ENCODE data around the gene GPS1. TPM values are rescaled to one million over a fixed set of nuclear protein-coding genes. Genes with fewer than 3 reads are reported as not detected.

Gene GPS1
- total RNA-seq, 1 experiment from 2014 or later: 84.0 TPM

DNA sequence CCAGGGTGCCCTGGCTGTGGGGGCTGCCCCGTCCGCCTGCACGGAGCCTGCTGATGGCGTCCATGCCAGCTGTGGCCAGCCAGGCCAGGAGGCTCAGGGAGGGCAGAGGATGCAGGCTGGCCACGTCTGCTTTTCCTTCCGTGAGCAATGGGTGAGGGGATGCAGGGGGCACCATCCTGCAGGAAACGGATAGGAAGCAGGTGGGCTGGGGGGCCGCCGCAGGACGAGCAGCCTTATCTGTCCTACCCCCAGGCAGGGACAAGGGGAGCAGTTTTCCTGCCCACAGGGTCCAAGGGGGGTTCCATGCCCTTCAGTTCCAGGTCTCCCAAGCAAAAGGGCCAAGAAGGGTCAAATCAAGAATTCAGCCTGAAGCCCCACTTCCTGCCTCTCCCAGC lies 7.2 kb downstream of the GPS1 start:
- no peak for DNase-seq (ENCODE audit: low read depth)

DNA sequence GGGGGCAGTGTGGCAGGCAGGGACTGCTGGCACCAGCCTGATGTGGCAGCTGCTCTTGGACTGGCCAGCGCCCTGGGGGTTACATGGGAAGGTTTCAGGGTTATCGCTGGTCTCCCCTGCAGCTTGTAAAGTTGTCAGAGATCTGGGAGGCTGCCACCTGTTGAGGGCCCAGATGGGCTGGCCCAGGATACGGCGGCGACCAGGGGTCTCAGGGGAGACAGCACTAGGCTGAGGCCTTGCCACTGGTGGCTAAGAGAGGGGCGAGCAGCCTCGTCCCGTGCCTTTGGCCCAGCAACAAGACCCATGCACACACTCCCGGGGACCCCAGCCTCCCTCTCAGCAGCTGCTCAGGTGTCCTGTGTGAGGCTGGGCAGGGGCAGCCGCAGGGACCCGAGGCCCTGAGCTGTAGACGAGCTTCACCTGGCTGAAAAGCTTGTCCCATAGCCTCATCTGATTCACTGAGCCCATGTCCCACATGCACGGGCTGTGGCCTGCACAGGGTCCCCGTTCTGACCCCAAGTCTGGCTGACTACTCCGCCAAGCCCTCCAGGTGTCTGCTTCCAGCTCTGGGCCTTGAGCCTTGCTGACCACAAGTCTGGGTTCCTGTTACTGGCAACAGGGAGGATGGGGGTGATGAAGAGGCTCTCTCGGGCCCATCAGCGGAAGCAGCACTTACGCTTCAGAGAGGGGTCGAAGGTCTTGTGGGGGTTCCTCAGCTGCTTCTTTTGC lies 7.7 kb downstream of the GPS1 start:
- no peak for DNase-seq (ENCODE audit: low read depth)

DNA sequence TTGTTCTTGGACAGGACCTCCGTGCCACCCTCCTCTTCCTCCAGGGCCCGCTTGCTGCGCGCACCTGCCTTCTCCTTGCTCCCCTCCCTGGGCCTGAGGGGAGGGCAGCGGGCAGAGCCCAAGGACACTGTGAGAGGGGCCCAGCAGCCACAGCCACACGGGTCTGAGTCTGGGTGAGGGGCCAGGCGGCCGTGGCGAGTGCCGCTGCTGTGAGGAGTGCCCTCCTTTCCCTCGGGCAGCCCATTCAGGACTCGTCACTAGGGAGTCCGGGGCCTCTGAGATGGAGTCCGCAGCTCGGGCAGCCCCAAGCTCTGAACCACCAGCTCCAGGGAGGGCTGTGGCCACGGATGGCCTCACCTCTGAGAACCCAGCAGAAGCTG lies 8.3 kb downstream of the GPS1 start:
- no peak for DNase-seq (ENCODE audit: low read depth)

DNA sequence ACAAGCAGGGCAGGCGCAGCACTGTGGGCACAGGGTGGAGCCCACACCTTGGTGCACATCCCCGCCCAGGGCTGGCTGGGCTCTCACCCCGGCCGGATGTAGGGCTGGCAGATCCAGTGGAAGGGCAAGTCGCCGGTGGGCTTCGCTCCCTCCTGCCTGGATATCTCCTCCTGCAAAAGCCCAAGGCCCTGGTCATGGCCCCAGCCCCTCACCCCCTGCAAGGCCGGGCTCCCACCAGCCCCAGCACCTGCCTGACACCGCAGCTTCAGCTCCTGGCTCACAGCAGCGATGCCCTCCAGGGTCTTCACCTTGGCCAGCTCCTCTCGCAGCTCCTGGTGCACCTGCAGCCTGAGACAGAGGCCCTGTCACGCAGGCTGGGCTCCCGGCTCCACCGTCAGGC lies 8.9 kb downstream of the GPS1 start:
- no peak for DNase-seq (ENCODE audit: low read depth)

DNA sequence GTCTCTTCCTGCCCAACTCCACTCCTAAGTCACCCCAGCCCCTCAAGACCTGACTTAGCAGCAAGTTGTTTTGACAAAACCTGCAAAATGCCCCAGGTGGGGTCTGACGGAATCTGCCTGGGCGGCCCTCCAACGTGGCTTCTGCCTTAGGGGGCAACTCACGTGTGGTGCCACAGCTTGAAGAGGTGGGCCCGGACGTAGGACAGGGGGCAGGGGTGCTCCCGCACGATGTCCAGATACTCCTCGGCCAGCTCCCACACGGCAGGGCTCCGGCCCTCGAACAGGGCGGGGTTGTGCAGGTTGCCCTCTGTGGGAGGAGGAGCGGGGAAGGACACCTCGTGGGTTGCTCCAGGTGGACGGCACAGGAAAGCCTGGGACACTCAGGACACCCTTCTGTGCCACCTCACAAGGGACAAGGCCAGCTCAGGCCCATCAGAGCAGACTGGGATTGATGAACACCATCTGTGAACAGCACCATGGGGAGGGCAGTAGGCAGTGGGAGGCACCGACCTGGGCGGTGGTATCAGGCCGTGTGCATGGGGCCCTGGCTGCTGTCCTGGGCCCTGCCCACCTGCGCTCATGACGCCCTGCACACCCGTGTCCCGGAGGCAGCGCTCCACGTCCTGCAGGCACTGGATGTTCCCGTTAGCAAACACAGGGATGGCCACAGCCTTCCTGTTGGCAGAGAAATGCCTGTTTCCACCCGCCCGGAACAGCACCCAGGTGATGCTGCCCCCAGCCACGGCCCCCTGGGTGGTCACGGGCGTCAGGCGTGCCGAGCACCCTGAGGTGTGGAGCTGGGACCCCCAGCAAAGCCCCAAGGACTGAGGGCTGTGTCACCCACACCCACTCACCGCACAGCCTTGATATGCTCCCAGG lies 9.6 kb downstream of the GPS1 start:
- no peak for DNase-seq (ENCODE audit: low read depth)

DNA sequence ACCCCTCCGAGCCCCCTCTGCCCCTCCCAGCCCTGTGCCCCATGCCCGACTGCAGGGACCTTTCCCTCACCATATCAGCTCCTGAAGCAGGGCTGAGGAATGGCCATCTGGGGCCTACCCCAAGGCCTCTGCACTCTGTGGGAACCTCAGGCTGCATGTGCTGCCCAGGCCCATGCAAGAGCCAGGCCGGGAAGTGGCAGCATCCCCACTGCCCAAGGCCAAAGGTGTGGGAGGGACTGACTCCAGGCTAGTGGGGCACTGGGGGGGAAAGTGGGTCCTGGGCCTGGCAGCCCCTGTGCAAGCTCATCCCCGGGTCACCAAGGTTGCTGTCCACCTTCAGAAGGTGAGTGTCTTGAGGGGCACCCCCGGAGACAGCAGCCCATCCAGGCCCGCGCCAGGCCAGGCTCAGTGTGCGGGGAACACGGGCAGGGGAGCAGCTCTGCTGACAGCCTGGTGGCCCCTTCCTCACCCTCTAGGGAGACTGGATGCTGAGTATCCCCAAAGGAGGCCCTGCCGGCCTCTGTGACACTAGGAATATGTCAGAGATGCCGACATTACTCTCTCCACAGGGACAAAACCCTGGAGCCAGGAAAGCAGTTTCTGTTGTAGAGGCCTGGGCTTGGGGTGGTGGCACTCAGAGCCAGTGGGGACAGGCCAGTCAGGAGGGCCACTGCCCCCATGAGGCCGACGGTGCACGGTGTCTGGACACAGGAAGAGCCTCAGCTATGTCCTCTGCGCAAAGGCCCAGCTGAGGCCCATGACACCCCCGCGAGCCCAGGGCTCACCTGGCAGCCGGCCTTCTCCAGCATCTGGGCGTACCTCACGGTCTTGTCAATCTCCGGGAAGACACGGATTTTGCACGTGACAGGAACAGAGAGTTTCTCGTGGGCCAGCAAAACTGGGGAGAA lies 10.6 kb downstream of the GPS1 start:
- no peak for DNase-seq (ENCODE audit: low read depth)

DNA sequence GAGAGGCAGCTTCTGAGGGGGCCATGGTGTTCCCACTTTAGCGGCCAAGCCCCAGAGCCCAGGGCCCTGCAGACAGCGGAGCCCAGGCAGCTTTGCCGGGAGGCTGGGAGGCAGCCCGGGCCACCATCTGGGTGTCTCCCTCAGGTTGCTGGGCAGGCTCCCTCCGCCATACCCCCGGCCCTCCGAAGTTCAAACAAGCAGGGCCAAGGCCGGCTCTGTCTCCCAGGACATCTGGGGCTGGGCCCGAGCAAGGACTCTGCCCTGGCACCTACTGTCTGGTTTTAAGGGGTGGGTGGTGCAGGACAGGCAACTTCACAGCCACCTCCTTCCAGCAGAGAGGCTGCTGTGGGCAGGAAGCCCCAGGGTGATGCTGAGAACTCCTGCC lies 11.3 kb downstream of the GPS1 start:
- no peak for DNase-seq (ENCODE audit: low read depth)

DNA sequence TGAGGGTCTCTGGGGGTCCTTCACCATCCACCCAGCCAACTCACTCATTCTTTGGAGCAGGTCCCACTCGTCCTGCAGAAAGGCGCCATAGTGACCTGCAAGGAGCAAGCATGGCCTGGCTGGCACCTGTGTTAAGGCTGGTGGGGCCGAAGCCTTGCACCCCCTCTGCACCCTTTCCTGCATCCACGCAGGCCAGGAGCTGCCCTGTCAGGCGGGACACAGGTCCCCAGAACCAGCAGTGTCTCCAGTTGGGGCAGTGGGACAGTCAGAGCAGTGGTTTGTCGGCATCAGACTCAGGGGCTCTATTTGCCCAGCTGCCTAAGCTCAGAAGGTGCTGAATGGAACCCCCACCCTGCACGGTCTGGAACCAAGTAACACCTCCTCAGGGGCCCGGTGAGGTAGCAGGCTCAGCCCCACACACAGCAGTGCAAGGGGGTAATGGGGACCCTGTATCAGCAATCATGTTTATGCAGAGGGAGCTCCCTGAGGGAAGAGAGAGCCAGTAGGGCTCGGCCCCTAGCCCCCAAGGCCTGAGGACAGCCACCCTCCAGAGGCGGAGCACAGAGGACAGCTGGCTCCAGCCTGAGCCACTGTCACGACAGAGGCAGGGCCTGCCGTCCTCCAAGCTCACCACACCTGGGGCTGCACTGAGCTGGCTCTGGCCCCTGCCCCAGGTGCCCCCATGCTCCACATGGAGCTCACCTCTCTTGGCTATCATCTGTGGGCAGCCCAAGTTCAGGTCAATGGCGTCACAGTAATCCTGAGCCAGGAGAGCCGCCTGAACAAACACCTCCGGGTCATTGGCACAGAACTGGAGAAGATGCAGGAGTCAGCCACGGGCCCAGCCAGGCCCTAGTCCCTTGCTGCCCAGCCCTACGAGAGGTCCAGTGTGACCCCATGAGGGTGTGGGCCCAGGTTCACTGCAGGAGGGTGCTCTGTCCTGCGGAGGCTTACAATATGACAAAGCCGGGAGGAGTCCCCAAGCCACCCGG lies 12.0 kb downstream of the GPS1 start:
- no peak for DNase-seq (ENCODE audit: low read depth)

DNA sequence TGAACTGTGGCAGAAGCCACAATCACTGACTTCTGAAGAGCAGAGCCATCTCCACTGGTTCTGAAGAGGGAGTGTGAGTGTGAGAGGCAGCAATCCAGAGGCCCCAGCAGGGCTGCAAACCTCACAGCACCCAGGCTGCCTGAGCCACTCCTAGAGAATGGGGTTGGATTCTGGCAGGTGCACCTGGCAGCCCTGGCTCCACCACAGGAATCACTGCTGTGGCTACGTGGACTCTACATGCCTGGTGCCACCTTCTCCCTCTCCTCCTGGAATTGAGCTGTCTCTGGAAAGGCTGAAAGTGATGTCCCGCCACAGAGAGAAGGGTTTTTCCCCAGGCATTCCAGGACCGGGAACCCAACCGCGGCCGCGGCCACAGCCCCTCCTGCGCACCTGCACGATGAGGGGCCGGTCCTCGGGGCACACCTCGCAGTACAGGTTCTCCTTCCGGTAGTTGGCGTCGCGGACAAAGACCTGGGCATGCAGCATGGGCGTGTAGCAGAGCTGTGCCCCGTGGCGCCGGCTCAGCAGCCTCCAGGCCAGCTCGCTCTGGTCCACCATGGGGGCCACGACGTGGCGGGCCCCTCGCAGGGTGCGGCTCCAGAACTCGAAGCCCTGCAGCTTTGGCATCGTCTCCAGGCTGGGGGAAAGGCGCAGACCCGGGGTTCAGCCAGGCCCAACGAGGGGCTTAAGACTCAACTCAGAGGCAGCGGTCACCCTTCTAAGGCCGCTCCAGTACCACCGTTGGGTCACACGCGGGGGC lies 12.9 kb downstream of the GPS1 start:
- DNase-seq (ENCODE audit: low read depth): no peak

DNA sequence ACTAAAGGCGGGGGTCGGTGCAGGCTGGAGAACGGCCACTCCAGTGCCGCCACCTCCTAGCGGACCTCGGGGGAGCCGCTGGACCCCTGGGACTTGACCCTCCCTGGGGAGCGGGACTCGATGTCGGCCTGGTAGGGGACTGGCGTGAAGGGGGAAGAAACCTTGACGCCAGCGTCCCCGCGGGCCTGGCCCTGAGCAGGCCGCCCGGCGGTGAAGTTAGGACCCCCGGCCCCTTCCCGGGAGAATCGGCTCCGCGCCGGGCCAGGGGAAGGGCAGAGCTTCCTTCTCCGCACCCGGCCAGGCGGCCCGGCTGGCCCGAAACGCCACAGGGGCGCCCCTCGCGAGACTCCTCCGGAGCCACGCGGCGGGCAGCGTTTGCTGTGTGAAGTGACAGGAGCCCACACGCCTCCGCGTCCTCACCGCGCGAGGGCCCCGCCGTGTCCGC lies 13.5 kb downstream of the GPS1 start:
- peak; percentile 23 for DNase-seq (ENCODE audit: low read depth)

DNA sequence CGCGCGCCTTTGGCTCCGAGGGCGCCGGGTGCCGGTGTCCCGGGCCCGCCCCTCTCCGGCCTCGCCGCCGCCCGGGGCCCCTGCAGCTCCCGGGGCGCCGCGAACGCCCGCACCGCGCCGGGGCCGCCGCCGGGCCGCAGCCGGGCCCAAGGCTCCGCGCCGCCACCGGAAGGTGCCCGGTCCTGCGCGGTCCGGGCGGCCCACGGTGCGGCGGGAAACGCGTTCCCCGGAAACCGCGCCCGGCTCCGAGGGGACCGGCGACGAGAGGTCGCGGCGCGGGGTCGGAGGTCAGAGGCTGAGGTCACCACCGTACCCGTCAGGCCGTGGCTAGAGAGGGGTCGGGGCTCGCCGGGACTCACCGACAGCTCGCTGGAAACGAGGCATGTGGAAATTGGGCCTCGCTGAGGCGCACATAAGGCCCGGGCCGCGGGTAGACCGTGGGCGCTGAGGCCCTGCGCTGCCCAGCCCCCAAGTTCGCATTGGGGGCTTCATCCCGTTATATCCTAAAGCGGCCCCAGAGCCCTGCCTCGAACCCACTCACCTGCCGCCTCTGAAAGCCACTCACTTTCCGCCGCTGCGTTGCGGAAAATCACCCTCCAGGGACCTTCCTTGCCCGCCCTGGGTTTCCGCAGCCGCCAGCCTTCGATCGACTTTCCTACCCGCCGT lies 14.1 kb downstream of the GPS1 start, which contains the start of gene DUS1L:
TSS of gene DUS1L (minus strand) at position 167 of the 666 bp plus-strand sequence. CDS start 745 bp downstream, outside the sequence.
- peak; percentile 43 for DNase-seq (ENCODE audit: low read depth)

DNA sequence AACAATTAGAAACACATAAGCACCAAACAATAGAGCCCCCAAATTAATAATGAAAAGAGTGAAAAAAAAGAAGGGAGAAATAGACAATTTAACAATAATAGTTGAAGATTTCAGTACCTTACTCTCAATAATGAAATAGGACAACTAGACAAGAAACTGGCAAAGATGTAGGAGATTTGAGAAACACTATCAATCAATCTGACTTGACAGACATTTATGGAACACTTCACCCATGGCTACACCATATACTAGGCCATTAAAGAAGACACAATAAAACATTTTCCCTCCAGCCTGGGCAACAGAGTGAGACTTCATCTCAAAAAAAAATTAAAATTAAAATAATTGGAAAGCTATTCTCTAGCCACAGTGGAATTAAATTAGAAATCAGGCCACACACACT lies 18.9 kb downstream of the GPS1 start:
- no peak for DNase-seq (ENCODE audit: low read depth)

DNA sequence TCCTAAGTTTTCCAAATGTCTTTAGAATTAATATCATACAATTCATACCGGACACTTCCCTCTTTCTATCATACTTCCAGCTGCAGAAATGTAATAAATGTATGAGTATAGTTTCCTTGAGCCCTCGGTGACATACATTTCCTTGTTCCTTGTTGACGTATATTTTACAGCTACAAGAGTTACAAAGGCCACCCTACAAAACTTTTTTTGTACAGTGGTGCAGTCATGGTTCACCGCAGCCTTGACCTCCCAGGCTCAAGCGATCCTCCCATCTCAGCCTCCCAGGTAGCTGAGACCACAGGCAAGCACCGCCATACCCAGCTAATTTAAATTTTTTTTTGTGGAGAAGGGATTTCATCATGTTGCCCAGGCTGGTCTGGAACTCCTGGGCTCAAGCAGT lies 21.1 kb downstream of the GPS1 start:
- DNase-seq (ENCODE audit: low read depth): no peak

DNA sequence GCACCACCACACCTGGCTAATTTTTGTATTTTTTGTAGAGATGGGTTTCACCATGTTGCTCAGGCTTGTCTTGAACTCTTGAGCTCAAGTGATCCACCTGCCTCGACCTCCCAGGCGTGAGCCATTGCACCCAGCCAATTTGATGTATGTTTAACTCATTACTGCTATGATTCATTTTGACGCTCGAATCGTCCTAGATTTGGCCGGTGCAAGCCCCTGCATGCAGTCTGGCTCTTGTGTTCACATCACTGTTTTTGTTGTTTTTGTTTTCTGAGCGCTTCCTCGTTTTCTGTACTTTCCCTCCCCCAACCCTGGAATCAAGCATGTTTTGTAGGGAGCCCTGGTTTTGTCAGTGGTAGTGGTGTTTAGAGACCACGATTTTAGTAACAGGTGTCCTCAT lies 21.7 kb downstream of the GPS1 start:
- no peak for DNase-seq (ENCODE audit: low read depth)

DNA sequence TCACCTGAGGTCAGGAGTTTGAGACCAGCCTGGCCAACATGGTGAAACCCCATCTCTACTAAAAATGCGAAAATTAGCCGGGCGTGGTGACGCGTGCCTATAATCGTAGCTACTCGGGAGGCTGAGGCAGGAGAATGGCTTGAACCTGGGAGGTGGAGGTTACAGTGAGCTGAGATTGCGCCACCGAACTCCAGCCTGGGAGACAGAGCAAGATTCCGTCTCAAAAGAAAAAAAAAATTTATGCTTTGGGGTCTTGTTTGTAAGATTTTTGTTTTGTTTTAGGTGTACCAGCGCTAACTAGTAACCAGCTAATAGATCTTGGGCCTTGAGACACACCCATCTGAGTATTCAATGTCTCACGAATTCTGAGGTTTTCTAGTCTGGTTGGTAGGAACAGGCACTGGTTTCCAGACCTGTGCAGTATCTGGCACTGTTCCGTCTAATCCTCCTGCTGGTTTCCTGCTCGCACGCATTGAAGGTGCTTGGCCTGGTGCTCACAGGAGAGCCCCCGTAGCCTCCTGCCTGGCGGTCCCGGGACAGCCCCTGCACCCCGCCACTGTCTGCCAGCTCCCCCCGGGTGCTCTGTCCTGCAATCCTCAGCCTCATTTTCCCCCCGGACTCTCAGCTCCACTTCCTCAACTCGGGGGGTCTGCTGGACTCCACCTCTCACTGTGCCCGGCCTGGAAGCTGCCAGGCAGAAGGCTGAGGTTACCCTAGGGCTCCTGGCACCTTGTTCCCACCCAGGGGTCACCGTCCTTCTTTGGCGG lies 24.5 kb downstream of the GPS1 start:
- no peak for DNase-seq (ENCODE audit: low read depth)

DNA sequence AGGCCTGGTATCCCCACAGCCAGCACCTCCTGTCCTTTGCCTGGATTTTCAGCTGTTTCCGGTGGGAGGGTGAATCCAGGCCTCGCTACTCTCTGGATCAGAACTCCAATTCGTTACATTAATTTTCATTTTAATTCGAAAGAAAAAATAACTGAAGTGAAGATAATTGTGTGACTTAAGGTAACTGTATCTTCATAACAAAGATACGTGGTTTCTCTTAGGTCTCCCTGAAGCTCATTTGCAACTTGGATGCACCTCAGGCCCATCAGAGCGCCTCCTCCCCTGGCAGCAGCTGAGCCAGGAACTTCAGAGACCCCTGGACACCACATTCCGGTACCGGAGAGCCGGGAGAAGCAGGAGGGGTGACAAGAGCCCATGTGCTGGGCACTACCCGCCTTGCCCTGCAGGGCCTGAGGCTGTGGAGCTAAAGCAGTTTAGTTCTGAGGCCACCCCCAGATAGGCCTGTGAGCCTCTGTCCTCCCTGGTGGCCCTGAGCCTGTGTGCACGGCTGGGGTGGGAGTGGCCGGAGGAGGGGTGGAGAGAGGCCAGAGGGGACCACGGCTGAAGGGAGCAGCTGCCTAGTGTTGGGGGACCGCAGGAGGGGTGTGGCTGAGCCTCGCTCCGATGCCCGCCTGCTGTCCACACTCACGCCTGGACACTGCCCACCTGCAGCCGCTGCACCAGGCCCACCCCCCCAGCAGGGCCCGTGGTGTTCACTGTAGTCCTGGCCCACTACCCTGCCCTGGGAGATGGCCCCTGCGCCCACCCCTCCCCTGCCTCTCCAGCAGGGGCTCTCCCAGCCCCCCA lies 25.3 kb downstream of the GPS1 start:
- no peak for DNase-seq (ENCODE audit: low read depth)

DNA sequence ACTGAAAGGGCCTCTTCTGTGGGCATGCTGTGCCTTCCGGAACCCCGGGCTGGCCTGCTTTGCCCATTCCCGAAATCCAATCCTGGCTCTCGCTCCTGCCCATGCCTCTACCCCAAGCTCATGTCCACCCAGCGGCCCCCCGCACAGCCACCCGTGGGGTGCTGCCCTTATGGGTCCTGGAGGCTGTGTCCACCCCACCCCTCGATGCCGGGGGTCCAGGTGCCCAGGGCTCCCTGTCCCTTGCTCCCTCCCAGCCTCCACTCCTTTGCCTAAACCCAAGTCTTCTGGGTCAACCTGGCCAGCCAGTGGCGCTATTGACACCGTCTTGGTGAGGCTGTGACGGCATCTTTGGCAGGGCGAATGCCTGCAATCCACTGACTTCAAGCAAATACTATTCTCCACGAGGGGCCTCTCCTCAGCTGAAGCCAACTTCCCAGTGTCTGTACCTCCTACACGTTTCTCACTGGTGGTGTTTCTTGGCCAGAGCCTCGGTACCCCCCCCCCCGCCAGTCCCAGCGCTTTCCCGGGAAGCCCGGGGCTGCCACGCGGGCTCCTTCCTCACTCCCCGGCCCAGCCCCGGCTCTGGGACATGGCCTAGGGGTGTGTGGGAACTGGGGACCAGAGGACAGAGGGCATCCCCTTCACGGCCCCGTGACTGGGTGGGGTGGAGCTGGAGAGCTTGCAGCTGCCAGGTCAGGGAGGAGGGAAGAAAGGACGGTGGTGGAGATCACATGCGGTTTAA lies 26.1 kb downstream of the GPS1 start:
- DNase-seq (ENCODE audit: low read depth): no peak

Measured in RPMI7951 (cell line).